Putamen (tissue), 1 donor: ENCODE data around the gene SHISA8.

Source experiments
- DNase-seq: peaks from one replicate; pipeline ENCODE4 v3.0.0-alpha.2; 2016; ENCODE audit warnings: low spot score

SHISA8 gene

DNA sequence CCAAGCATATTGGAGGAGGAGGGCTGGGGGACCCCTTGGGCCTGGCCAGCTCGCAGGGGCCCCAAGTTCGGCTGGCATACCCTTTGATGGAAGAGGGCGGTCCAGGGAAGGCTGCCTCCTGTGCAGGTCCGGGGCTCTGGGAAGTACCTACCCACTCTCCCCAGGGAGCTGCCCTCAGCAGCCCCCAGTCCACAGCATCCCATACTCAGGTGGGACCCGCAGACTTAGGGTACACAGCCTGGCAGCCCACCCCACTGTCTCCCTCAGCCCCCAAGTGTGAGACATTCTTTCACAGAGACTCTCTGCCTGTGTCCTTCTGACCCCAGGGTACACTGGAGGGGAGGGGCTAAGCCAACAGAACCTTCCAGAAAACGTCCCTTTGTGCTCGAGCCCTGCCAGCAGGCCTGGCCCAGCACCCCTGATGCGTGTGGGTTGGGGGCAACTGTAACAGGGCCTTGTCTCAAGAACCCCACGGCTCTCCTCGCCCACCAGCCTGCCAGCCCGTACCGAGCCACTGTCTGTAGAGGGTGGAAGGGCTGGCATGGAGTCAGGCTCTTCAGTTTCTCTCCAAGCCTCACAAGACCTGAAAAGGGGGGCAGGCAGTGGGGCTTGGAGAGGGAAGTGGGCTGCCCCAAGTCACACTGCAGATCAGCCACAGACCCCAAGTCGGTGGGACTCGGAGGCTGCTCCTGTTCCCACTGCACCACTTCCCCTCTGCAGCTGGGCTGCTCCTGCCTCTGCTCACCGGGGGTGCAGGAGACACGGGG is 18.7 kb upstream of the SHISA8 start:
- DNase-seq: no peak

DNA sequence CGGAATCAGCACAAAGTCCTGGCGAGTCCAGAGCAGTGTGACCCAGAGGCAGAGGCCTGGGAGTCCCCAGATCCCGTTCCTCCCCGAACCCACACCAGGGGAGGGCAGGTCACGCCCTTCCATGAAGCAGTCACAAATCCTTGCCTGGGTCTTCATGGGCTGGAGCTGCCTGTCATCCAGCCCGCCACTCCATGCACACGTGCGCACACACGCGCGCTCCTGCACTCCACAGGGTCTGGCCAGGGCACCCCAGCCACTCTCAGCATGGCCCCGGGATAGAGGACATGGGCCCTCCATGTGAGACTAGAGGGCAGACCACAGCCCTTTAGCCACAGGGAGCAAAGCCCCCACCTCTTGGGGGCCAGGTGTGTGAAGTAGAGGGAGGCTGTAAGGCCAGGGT is 17.5 kb upstream of the SHISA8 start:
- no peak for DNase-seq

DNA sequence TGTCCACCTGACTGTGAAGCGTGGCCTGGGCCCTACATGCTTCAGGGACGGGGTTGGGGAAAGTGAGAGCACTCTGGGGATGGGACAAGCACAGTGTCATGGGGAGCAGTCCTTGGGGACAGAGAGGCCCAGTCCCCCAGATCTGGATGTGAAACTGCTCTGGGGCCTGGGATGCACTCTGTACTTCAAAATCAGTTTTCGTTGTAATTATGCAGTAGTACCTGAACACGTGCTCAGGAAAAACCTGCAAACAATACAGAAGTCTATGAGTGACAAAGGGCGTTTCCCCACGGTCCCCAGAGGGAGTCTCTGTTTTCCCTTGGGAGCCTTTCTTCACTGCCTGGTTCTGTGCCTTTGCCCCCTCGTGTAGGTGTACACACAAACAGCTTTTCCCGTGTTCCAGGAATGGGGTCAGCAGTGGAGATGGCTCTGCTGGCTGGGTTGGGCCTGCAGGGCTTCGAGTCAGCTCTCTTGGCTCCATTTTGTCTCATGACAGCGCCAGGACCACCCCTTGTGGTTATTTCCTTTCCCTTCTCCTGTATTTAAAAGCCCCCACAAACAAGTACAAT is 16.9 kb upstream of the SHISA8 start:
- DNase-seq: no peak

DNA sequence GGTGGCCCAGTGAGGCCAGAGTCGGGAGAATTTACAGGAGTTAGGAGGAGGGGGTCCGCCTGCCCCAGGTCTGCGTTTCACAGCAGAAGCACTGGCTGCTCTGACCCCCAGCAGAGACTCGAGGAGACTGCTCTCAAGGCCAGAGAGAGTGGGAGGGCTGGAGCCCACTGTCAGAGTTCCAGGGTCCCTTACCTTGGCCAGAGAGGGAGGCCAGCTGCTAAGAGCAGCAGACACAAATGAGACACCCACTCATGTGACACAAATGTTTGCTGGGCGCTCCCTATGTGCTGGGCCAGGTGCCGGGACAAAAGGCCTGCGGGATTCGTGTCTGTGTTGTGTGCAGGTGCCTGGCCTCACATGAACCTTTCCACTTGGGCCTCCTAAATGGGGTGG is 14.5 kb upstream of the SHISA8 start:
- no peak for DNase-seq

DNA sequence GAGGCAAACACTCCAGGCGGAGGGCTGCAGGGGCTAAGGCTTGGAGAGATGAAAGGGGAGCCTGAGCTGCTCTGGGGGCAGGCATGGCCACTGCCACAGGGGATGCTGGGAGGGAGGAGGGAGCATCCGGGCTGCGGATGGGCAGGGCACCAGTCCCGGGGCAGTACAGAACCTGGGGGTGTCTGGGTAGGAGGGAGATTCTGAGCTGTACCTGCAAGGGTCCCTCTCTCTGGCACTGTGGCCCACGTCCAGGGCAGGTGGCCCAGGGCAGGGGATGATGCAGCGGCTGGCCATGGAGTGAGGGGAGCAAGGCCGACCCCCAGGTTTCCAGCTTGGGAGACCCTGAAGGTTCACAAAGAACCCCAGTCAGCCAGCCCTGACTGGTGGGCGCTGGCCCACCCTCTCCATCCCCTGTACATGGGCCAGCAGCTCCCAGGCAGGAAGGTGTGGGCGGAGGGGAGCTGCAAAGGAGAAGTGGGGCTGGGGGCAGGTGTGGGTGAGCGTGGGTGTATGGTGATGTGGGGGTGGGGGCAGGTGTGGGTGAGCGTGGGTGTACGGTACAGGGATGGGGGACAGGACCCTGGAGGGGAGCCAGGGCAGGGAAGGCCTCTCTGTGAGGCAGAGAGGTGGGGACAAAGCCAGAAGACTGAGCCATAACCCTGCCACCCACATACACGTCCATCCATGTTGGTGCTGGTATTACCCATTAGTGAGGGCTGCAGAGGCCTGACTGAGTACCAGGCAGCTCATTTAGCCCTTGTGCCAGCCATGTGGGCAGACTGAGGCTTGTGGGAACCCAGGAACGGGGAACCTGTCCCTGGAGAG is 13.9 kb upstream of the SHISA8 start:
- DNase-seq: no peak

DNA sequence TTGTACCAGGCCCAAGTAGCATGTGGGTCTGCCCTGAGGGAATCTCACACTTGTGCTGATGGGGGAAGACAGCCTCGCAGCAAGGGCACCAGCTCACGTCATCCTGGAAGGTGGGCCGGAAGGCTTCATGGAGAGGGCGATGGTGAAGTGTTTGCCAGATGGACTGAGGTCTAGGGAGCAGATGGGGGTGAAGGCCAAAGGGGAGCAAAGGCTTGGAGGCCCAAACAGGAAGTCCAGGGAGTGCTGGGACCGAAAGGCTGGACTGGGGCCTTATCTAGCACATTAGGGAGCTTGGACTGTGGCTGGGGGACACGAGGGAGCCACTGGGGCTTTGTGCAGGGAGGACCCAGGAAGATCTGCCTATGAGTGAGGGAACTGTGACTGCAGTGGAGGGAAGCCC is 12.9 kb upstream of the SHISA8 start:
- DNase-seq: no peak

DNA sequence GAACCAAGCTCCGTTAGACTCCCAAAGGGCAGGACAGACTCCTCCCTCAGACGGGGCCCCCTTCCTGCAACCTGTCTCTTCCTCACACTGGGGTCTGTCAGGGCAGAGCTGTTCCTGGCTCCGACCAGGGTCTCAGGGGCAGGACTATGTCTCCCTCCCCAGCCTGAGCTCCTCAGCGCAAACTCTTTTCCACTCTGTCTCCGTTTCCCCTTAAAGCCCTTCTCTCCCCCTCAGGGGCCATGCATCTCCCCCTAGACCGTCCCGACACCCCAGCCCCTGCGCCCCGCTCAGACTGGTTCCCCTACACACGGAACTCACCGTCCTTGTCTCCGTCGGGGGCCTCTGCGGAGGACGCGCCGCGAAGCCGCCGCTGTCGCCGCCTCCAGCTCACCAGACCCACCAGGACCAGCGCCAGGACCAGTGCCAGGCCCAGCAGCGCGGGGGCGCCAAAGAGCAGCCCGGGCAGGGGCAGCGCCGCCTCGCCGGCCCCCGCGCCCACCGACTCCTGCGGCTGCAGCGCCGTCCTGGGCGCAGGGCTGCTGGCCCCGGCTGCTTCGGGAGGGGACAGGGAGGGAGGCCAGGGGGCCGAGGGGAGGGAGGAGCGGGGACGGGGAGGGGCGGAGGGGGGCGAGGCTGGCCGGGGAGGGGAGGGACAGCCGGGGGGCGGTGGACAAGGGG is 11.0 kb upstream of the SHISA8 start:
- no peak for DNase-seq

DNA sequence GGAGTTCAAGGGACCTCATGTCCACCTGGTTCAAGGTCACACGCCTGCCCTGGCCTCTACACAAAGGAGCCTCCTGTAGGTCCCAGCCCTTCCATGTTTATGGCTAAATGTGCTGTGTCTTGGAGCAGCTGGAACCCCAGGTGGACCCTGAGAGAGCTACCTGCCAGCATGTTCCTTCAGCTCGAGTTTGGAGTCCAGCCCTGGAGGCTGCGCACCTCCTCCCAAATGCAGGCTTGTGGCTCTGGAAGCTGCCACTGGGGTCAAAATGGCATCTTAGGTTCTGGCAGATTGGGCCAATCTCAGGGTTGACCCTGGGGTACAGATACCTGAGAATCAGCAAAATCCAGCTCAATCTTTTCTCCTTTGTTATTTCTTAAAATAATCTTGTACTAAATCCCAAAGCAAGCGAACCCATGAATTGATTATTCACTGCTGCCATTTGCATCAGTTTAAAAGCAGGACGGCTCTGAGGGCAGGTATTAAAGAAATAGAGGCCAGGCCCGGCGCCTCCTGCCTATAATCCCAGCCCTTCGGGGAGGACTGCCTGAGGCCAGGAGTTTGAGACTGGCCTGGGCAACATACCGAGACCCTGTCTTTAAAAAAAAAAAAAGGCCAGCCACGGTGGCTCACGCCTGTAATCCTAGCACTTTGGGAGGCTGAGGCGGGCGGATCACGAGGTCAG is 8.9 kb upstream of the SHISA8 start:
- no peak for DNase-seq

DNA sequence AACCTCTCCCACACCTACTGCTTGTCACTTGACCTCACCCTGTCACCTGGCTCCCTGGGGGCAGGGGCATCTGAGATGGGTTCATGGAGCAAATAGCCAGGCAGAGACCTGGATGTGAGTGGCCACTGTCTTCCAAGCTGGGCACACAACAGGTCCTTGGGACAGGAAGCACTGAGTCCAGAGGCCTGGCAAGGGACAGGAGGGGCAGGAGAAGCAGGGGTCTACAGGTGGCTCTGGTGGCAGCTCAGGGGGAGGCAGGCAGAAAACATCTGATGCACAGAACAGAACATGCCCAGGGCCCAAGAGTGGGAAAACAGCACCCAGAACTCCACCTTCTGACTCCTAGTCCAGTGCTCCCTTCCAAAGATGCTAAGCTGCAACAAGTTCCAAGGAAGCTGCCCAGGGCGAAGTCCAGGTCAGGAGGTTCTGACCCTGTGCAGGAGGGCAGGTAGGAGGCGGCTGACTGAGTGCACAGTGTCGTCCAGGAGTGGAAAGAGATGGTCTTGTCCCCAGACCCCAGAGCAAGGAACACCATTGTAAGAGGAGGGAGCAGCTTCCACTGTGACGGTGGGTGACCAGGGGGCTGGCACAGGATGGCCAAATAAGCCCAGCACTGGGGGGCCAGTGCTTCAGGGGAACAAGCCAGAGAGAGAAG is 8.2 kb upstream of the SHISA8 start:
- no peak for DNase-seq

DNA sequence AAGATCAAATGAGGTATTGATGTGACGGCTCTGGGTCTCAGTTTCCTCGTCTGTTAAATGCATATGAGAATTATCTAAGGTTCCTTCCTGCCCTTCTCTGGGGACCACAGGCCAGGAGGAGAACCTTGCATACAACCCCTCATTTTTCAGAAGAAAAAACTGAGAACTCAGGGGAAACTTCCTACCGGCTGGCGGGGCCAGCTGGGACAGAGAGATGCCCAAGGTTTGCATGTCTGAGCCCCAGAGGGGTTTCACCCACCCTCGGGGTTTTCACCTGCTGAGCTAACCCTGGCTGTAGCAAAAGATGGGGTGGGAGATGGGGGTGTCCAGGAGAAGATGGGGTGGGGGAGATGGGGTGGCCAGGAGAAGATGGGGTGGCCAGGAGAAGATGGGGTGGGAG is 7.5 kb upstream of the SHISA8 start:
- DNase-seq: no peak

DNA sequence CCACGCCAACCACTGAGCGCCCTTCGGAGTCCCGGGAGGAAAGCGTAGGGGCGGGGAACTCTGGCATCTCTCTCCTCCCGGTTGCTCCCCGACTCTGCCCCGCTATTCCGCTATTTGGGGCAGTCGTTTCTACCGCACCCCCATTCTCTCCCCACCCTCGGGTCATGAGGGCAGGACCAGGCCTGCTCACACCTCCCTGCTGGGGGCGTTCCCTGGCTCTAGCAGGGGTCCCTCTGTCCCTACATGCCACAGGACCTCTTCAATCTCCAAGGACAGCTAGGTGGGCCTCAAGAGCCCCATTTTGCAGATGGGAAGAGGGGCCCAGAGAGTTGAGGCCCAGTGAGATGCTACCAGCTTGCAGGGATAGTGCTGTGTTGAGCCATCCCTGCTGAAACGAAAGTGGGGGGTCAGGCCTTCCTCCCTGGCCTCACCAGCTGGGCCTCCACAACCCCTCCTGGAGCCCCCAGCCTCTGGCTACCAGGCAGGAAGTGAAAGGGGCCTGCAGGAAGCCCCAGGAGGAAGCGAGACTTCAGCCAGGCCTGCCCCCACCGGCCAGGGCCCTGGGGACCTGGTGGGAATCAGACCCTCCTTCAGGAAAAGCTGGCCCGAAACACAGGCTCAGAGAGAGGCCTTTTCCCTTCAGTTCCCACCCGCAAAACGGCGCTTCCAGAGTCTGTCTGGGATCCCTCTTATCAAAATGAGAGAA is 5.5 kb upstream of the SHISA8 start:
- no peak for DNase-seq

DNA sequence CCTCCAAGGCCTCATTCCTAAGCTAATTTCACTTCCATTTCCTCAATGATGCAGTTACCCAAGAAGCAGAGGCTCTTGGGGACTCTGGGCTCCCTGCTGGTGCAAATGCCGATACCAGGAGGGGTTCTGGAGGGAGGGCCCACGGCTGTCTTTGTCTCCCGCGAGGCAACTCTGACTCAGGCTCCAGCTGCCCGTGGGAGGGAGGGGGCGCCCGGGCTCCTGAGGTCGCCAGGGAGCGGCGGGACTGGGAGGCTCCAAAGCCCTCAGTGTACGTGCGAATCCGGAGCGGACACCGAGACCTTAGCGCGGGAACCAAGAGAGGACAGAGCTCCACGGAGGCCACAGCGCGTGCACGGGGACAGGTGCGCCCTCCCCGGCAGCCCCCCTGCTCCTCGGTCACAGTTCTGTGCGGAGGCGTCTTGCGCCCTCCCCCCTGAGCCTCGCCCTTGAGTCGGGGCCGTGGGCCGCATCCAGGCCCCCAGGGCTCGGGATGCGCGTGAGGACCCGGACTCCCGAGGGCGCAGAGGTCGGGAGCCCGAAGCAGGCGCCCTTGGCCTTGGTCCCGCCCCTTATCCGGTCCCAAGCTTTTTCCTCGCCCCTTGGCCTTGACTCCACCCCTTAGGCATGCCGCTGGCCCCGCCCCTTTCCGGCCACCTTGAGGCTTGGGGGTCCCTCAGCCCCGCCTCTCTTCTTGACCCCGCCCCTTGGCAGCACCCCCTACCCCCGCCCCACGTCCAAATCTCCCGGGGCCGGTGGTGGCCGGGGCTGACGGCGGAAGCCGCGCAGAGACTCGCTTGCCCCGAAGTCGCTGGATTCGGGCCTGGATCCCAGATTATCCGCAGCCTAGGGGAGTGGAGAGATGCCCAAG is 4.7 kb upstream of the SHISA8 start:
- no peak for DNase-seq

DNA sequence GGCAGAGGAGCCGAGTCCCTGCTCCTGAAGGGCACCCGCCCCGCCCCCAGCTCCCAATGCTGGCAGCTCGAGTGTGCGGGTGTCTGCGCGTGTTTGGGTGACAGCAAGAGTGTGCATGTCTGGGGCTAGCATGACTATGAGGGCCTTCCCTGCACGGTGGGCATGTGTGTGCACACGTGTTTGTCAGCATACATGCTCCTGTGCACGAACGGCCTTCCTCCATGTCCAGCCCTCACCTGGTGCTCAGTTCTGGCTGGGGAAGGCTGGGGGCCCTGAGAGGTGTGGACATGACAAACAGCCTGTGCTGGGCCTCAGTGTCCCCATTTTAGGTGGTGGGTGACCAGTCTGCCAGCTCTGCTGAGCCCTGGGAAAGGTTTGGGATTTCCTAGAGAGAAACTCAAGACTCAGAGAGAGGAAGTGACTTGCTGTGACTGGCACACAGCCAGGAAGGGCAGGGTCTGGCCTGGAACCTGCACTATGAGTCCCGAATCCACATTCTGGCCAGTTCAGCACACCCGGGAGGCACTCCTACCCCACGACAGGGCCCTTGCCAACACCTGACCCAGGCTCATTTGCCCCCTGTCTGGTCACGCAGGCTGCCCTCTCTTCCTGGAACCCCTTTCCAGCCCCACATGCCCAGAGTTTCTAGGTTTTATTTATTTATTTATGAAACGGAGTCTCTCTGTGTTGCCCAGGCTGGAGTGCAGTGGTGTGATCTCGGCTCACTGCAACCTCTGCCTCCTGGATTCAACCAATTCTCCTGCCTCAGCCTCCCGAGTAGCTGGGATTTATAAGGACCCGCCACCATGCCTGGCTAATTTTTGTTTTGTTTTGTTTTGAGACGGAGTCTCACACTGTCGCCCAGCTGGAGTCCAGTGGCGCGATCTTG is 3.3 kb upstream of the SHISA8 start:
- no peak for DNase-seq

DNA sequence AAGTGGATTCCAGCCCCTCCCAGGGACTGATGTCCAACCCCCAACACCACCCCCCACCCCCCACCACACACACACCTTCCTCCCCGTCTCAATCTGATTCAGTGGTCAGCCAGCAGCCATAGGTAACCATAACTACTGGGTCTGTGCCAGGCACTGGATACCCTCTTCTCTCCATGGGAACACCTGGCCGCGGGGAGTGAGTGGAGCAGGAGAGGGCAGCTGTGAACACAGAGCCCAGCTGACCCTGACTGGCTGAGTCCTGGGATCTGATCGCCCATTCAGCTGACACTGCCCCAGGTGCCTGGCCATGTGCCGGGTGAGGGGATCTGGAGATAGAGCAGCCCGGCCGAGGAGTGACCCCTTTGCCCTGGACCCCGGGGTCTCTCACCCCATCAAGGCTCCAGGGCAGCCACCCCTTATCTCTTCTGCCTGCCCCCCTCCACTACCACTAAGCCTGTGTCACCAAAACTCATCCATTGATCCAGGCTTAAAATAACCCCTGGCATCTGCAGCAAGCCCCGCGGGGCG is 2.6 kb upstream of the SHISA8 start:
- DNase-seq: no peak

DNA sequence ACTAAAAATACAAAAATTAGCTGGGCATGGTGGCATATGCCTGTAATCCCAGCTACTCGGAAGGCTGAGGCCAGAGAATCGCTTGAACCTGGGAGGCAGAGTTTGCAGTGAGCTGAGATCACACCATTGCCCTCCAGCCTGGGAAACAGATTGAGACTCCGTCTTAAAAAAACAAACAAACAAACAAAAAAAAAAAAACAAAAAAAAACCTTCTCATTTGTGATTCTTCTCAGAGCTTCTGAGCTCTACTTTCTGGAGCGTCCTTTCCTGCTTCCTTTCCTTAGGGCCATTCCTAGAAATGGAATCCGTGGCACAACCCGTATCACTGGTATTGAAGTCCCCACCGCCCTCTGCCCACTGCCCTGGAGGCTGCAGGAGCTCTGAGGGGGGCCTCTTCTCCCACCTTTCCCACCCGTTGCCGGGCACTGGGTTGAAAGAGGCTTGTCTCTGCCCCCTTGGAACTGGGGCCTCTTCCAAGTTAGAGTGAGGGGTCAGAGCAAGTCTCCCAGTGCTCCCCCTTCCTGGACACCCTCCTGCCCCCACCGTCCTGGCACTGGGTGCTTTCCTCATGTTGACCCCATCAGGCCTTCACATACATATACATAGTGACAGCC is 2.0 kb upstream of the SHISA8 start:
- no peak for DNase-seq

DNA sequence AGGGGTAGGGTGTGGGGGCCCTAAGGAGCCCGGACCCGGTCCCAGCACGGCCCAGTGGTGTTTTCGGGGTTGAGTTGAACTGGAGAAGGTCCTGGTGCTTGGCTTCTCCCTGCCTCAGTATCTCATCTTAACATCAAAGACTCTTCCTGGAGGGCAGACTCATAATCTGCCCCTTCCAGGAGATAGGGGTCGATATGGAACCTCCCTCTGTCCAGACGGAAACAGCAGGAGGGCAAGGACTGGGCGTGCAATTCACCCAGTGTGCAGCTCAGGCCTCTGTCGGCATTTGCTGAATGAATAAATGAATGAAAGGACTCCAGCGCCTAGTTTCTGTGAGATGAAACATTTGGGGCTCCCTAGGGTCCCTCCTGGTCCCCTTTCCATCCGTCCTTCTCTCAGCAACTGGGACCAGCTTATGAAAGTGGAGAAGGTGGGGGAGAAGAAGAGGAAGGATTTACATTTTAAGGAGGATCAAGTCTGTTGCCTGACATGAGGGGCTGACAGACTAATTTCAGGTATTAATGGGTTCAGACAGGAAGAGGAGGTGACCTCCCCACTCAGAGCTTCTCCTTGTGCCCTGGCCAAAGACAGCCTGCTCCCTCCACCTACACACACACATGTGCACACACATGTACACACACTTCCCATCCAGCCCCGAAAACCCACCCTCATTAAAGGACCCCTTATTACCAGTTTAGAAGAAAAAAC is 1.1 kb upstream of the SHISA8 start:
- DNase-seq: no peak

DNA sequence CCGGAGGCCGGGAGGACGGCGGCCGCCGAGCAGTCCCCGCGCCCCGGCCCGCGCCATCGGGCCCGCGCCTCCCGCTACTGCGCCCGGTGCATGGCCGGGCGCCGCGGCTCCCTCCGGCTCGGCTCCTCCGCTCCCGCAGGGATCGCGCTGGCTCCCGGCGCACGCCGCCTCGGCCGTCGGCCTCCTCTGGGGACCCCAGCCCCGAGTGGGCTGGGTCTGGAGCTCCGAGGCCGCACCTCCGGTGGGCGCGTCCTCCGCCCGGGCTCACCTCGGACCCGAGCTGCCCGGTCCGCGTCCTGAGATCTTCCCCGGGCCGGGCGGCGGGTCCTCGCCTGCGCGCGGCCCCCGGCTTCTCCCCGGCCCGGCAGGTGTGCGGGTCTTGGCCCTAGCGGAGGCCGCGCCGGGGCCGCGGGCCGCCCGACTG is 251 bp downstream of the SHISA8 start:
- no peak for DNase-seq
